Epidermal melanocyte (primary cell): ENCODE data around the gene ATP2A2.

ENCODE experiments used
- DNase-seq: peaks from one replicate; pipeline ENCODE4 v3.0.0; 2011; ENCODE audit warnings: low spot score; ENCODE audit not compliant: insufficient read length

ATP2A2 gene

DNA sequence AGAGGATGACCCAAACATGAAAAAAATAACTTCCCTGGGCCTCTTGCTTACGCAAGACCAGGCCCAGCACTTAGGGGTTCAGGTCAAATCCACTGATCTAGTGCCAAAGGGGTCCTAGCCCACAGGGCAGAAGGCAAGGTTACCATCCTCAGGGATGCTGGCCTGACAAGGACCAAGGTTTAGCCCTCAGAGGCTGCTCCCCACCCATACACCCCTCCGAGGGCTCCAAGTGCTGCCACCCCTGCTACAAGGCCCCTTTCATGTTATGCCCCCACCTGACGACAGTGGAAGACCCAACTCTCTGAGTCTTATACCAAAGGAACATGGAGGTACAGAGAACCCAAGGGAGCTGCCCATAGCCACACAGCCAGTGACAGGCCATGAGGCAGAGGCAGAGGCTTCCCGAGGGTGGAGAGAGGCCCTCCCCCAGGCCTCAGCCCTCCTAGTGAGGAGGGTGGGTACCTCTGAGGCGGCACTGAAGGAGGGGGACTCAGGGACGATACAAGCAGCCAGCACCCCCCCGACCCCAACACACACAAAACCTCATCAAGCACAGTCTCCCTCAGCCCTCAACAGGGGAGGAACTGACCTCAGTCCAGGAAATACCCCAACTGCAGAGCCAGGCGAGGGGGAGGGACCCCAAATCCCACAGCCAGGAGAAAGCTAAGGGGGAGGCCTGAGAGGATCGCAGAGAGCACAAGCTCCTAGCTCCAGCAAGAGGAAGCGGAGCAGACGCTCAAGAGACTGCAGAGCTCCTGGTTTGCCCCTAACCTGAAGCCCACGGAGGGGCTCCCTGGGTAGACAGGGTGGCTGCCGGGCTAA, 85.5 kb downstream of the ATP2A2 start:
- DNase-seq: no peak

DNA sequence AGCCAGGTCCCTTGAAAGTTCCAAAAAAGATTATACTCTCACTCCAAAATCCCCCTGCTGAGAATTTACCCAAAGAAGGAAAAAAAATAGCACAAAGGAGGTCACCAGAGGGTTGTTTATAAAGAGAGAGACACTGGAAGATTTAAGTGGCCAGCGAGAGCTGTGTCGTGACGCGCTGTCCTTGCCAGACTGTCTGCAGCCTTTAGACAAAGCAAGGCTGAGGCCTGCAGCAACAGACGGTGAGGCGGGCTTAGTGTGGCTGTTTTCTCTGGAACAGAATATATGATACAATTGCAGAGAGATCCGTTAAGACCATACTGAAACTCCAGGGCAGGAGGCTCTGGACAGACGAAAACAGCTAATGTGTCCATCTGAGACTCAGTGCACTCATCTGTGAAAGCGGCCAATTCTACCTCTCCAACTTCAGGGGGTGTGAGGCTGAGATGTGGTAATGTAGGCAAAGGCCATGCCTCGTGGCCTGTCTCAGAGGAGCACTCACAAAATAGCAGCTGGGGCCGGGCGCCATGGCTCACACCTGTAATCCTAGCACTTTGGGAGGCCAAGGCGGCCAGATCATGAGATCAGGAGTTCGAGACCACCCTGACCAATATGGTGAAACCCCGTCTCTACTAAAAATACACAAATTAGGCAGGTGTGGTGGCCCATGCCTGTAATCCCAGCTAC, 86.3 kb downstream of the ATP2A2 start:
- DNase-seq: no peak

DNA sequence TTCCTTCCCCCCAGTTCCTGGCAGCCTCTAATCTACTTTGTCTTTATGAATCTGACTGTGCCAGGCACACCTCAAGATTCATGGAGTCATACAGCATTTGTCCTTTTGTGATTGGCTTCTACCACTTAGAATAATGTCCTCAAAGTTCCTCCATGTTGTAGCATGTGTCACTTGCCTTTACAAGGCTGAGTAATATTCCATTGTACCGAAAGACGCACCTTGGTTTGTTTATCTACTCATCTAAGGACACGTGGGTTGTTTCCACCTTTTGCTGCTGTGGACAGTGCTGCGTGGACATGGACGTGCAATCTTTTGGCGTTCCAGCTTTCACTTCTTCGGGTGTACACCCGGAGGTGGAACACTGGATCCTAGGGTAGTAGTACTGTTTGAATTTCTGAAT, 88.9 kb downstream of the ATP2A2 start:
- no peak for DNase-seq

GRCh38 chr12:110370732-110371231, 89.7 kb downstream of the ATP2A2 start:
- DNase-seq: no peak

DNA sequence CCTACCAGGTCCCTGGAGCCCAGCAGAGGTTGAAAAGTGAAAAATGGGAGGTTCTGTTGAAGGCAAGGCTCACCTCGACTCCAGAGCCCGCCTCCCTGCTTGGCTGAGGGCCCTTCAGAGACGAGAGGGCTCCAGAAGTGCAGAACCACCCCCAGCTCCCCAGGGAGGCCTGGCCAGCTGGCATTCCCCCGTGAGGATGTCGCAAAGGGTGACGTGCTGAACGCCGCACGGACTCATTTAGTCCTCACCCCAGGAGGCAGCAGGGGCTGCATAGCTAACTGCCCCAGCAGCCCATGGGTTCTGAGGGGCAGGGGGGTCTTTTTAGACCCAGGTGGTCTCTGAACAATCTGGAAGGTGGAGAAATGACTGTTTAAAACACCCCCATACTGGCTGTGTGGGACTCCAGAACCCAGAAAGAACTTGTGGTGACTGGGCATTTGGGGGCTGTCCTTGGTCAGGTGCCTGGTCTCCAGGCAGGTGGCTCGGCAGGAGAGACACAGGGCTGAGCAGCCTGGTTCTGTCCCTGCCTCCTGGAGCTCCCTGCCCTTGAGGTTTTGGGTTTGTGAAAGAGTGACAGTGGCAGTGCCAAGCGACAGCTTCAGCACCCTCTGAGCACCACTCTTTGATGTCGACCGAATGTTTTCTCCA, 90.5 kb downstream of the ATP2A2 start:
- DNase-seq: no peak

DNA sequence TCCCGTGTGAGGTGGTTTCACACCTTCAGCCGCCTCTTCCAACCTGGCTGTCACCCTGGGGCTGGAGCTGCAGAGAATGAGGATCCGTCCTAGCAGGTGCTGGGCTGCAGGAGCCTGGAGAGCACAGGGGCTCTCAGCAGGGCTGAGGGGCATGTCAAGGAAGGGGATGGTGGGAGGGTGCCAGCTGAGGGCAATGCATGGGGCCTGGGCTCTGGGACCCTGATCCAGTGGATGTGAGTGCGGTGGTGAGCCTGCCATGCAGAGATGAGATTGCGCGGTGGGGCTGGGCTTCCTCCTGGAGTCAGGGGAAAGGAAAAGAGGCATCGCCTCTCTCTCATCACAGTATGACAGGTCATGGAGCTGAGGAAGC, 91.0 kb downstream of the ATP2A2 start:
- no peak for DNase-seq

- no peak for DNase-seq
Measured at GRCh38 chr12:110373025-110373424, 92.0 kb downstream of the ATP2A2 start.

DNA sequence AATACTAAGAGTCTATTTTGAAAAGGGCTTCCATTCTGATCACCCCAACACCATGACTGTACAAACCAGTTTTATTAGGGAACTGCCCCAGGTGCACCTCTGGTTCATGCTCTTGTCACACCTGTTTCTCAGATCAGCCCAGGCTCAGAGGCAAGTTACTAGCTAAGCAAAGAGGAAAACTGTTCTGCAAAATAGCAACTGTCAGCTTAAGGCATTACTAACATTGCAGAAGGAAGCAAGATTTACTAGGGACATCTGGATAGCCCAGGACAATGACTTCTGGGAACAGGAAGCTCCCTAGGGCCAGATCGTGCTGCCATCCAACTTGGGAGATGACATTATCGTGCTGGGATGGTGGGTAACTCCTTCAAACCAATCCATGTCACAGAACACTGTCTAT, 92.4 kb downstream of the ATP2A2 start:
- DNase-seq: no peak

DNA sequence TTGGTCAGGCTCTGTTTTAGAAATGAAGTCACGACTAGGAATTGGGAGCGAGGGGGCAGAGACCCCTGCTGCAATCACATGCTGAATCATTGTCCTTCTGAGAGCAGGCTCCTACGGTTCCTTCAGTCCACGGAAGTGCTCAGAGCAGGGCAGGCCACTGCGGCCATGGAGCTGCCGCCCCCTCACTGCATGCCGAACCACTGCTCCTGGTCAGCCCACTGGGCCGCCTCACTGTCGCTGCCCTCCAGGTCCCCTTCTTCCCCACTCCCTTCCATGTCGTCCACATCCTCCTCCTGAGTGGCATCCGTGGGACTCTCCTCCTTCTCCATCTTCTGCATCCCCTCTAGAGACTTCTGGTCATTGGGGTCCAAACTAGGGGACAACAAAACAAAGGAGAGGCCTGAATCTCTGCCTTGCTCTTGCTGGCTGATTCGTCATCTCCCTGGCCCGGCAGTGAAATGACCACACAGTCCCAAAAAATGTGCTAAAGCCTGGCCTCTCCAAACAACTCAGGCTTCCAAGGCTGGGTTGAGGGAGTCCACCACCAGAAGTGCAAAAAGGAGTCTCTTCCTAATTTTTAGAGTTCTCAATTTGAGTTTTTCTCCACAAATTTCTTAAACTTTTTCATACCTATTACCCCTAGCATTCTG, 93.0 kb downstream of the ATP2A2 start:
- DNase-seq: no peak

- peak; percentile 77 for DNase-seq
Measured at GRCh38 chr12:110378131-110378790, 97.2 kb downstream of the ATP2A2 start.

DNA sequence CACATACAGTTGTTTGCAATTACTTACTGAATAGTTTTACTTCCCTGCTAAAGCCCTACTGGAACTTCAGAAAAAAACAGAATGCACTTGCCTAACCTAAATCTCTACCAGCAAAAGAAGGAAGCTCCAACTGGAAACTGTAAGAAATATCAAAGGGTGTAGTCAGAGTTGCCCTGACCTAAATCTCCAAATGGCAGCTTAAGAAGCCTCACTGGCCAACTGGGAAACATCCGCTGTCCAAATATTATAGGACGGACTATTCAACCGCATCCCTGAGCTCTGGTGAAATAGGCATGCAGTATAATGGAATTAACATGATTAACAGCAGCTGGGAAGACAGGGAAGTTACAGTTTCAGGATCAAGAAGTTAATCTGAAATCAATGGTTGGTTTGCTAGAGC, 98.2 kb downstream of the ATP2A2 start:
- DNase-seq: peak; percentile 25

- DNase-seq: no peak
Measured at GRCh38 chr12:110379631-110380030, 98.6 kb downstream of the ATP2A2 start.

GRCh38 chr12:110382683-110383082, 101.6 kb downstream of the ATP2A2 start:
- no peak for DNase-seq
